PC-3 (cell line): ENCODE data around the gene ZNF24. TPM values are rescaled to one million over a fixed set of nuclear protein-coding genes. Genes with fewer than 3 reads are reported as not detected.
A peak's percentile ranks its signal among the peaks of the same experiment; 100 is the strongest.

Source experiments
- ATAC-seq: fragments of 200-7000 bp; cut with Tn5 transposase; 2 replicates; pipeline ENCODE4 v1.9.1; 2020; ENCODE audit warnings: mild to moderate bottlenecking, moderate library complexity
- BruUV-seq: library from RNA; stranded (reverse); fragments of 400-500 nt; replicated peaks from 2 replicates; lab custom pipeline; 2021; lab: Mats Ljungman, UMichigan
- CTCF ChIA-PET: fragments of 300-600 bp; sonication (Branson Sonifier 250); formaldehyde crosslinking; loops from one replicate; lab custom pipeline; 2022; ENCODE audit warnings: antibody characterized with exemption; lab: Charles Lee
- POLR2A ChIA-PET: fragments of 300-600 bp; sonication (Branson Sonifier 250); formaldehyde crosslinking; loops from one replicate; lab custom pipeline; 2022; ENCODE audit warnings: antibody characterized with exemption; ENCODE audit not compliant: unreplicated experiment; lab: Charles Lee
- DNase-seq: peaks from one replicate; pipeline ENCODE4 v3.0.0-alpha.2; 2015
- H2AFZ ChIP-seq: fragments of 300-600 bp; sonication (generic); 2 replicates; pipeline ENCODE4 v1.6.0; 2016; ENCODE audit warnings: antibody characterized with exemption, low read length
- H3F3A ChIP-seq: fragments of 300-600 bp; sonication (generic); one replicate; pipeline ENCODE4 v1.6.0; 2017; ENCODE audit warnings: antibody characterized with exemption, low read length, control low read depth, mild to moderate bottlenecking; ENCODE audit not compliant: unreplicated experiment
- H3K27ac ChIP-seq: fragments of 300-600 bp; sonication (generic); 2 replicates; pipeline ENCODE4 v1.5.1; 2016; ENCODE audit warnings: mild to moderate bottlenecking, low read length
- H3K27me3 ChIP-seq: fragments of 300-600 bp; sonication (generic); 2 replicates; pipeline ENCODE4 v1.6.1; 2016; ENCODE audit warnings: low read length, mixed read lengths
- H3K36me3 ChIP-seq: fragments of 300-600 bp; sonication (generic); 2 replicates; pipeline ENCODE4 v1.6.1; 2016; ENCODE audit warnings: low read depth, mixed run types, low read length, mixed read lengths
- H3K4me1 ChIP-seq: fragments of 300-600 bp; sonication (generic); 2 replicates; pipeline ENCODE4 v1.5.1; 2016; ENCODE audit warnings: low read length; ENCODE audit not compliant: insufficient read depth
- H3K4me2 ChIP-seq: fragments of 300-600 bp; sonication (generic); 2 replicates; pipeline ENCODE4 v1.6.0; 2016; ENCODE audit warnings: low read length
- H3K4me3 ChIP-seq: fragments of 300-600 bp; sonication (generic); 2 replicates; pipeline ENCODE4 v1.5.1; 2016; ENCODE audit warnings: mild to moderate bottlenecking, low read length, mixed read lengths
- H3K79me2 ChIP-seq: fragments of 300-600 bp; sonication (generic); 2 replicates; pipeline ENCODE4 v1.6.1; 2017; ENCODE audit warnings: low read length, mixed read lengths
- H3K9ac ChIP-seq: fragments of 300-600 bp; sonication (generic); 2 replicates; pipeline ENCODE4 v1.6.0; 2016; ENCODE audit warnings: mild to moderate bottlenecking, low read length
- H3K9me2 ChIP-seq: fragments of 300-600 bp; sonication (generic); replicated peaks from 2 replicates; pipeline ENCODE4 v1.6.1; 2016; ENCODE audit warnings: mixed run types, low read length, mixed read lengths
- H3K9me3 ChIP-seq: fragments of 300-600 bp; sonication (generic); 2 replicates; pipeline ENCODE4 v1.6.1; 2016; ENCODE audit warnings: low read length, mixed read lengths
- H4K20me1 ChIP-seq: fragments of 300-600 bp; sonication (generic); 2 replicates; pipeline ENCODE4 v1.6.1; 2016; ENCODE audit warnings: low read length, mixed read lengths
- EZH2 ChIP-seq: fragments of 300-600 bp; sonication (generic); IDR thresholded peaks from one replicate; pipeline ENCODE4 v1.6.1; 2017; ENCODE audit warnings: antibody characterized with exemption, mild to moderate bottlenecking, low read length; ENCODE audit not compliant: unreplicated experiment
- EZH2phosphoT487 ChIP-seq: fragments of 300-600 bp; sonication (generic); IDR thresholded peaks from 2 replicates; pipeline ENCODE4 v1.6.1; 2018; ENCODE audit warnings: mild to moderate bottlenecking, antibody characterized with exemption, low read length, borderline replicate concordance
- intact Hi-C: fragments of 100-400 bp; cut with micrococcal nuclease; formaldehyde crosslinking; loops from 2 replicates; pipeline ENCODE4 v1.9.0; 2023
- total RNA-seq: library from RNA; depleted of rRNA; stranded (reverse); fragments of >200 nt; gene quantifications from 2 replicates; pipeline ENCODE4 v1.2.3, GENCODE V29; 2014
- TF ChIP-seq, protein P1 (sequence below): fragments of 300-600 bp; sonication (generic); conservative IDR thresholded peaks from 2 replicates; pipeline ENCODE4 v1.5.1; 2017; ENCODE audit warnings: antibody characterized with exemption, low read depth, mild to moderate bottlenecking, low read length

ZNF24 gene
- total RNA-seq, 1 experiment from 2014 or later = 11.0 TPM

DNA sequence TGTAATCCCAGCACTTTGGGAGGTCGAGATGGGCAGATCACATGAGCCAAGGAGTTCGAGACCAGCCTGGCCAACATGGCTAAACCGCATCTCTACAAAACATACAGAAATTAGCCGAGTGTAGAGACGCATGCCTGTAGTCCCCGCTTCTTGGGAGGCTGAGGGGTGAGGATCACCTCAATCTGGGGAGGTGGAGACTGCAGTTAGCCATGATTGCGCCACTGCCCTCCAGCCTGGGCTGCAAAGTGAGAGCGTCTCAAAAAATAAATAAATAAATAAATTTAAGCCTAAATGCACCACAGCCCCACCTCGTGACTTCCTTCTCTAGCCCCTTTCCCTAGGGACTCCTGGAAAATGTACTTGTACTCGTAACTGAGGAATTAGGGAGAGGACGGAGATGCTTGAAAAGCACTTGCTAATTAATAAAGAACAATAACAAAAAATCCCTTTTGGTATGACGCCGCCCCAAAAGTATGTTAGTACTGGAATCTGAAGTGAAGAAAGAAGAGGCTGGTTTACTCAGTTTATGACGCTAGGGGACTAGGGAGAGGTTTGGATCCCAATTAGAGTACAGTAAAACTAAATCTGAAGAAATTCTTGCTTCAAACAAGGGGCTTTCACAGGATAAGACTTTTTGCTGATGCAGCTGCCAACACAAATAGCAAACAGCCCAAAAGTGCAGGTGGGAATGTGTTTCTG is 33.8 kb upstream of the ZNF24 start:
- H4K20me1 ChIP-seq = no peaks in the 10 kb centered on the region
- H3K9ac ChIP-seq = no peak overlapping the region
- ATAC-seq (no peak), DNase-seq (no peak)
- intact Hi-C loops = no loop called here
- H3K4me1 ChIP-seq = no peaks in the 10 kb centered on the region
- H3K4me3 ChIP-seq = no peak overlapping the region
- no peaks in the 10 kb centered on the region for H3K9me3 ChIP-seq
- H3K9me2 ChIP-seq = no peaks in the 10 kb centered on the region
- no peaks in the 10 kb centered on the region for H3K79me2 ChIP-seq
- no peak overlapping the region for H3K4me2 ChIP-seq
- TF ChIP-seq EZH2 = no peak
- TF ChIP-seq, protein P1, sequence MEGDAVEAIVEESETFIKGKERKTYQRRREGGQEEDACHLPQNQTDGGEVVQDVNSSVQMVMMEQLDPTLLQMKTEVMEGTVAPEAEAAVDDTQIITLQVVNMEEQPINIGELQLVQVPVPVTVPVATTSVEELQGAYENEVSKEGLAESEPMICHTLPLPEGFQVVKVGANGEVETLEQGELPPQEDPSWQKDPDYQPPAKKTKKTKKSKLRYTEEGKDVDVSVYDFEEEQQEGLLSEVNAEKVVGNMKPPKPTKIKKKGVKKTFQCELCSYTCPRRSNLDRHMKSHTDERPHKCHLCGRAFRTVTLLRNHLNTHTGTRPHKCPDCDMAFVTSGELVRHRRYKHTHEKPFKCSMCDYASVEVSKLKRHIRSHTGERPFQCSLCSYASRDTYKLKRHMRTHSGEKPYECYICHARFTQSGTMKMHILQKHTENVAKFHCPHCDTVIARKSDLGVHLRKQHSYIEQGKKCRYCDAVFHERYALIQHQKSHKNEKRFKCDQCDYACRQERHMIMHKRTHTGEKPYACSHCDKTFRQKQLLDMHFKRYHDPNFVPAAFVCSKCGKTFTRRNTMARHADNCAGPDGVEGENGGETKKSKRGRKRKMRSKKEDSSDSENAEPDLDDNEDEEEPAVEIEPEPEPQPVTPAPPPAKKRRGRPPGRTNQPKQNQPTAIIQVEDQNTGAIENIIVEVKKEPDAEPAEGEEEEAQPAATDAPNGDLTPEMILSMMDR = no peak
- TF ChIP-seq EZH2phosphoT487 = no peak
- ChIA-PET CTCF (no interaction called here), POLR2A (no interaction called here)
- H2AFZ ChIP-seq = peak overlapping the region; percentile 87; the same call in 1 of the 2 replicates
- H3F3A ChIP-seq = no peaks in the 10 kb centered on the region
- no peaks in the 10 kb centered on the region for H3K27me3 ChIP-seq
- no TSS peak for BruUV-seq
- H3K27ac ChIP-seq = no peak overlapping the region
- H3K36me3 ChIP-seq = no peaks in the 10 kb centered on the region

DNA sequence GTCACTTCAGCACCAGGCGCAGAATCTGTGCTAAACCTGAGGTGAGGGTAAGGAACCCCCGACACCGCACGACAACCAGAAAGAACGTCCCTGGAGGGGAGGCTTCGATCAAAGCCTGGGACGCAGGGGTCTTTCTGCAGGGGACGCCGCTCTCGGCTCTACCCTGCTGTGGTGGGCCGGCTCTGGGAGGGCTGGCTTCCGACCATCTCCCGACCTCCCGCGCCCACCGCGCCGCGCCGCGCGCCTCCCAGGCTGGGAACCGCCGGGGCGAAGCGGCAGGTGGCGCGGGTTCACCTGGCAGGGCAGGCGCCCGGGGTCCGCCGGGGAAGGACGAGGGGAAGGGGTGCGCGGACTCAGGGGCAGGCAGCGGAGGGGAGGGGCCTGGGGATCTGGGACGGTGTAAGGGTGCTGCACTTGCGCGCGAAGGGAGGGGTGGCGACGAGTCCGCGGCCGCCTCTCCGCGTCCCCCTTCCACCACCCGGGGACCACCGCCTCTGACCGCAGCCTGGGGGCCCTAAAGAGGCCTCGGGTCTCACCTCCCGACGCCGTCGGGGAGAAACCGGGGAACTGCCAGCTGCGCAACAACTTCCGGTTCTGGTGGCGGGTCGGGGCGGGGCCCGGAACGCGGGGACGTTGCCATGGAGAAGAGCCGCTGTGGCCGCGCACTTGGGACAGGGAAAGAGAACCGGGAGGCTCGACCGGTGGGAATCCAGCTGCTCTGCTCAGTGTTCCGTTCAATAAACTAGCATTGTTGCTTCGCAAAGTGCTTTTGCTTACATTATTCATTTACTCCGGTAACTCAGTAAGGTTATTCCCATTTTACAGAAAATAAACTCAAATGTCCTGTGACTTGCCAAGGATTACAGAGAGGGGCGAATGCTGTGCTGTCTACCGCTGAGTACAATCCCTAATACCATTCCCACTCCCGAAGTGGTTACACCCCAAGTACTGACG is 32.8 kb upstream of the ZNF24 start, which contains the start of gene ZNF396:
ZNF396 (minus strand) TSS at position 596 of the 954 bp plus-strand sequence. CDS start 3,045 bp downstream, outside the sequence.
- H3K4me3 ChIP-seq = peak within 1 kb of the TSS; percentile 70
- peak within 1 kb of the TSS; percentile 75 for H3K4me2 ChIP-seq
- no peaks in the 10 kb centered on the region for H3K27me3 ChIP-seq
- no peaks in the 10 kb centered on the region for H3K4me1 ChIP-seq
- H3F3A ChIP-seq = no peaks in the 10 kb centered on the region
- no peaks in the 10 kb centered on the region for H3K36me3 ChIP-seq
- no peaks in the 10 kb centered on the region for H3K9me2 ChIP-seq
- ChIA-PET CTCF (no interaction called here), POLR2A (interaction anchor here (0.6 kb wide), 1 partner anchor 12 kb away, joined by 3 read pairs; no protein-coding TSS in a partner anchor)
- 0 out of 2 replicates have a peak within 1 kb of the TSS, but pooled peaks have one; percentile 12 for H3K9ac ChIP-seq
- TF ChIP-seq, protein P1 = no peak
- no peak for TF ChIP-seq EZH2phosphoT487
- no peak for TF ChIP-seq EZH2
- ATAC-seq = peak; percentile 92
- intact Hi-C loops = no loop called here
- no peak within 1 kb of the TSS for H3K27ac ChIP-seq
- BruUV-seq = no TSS peak
- no peaks in the 10 kb centered on the region for H3K9me3 ChIP-seq
- no peaks in the 10 kb centered on the region for H4K20me1 ChIP-seq
- no peaks in the 10 kb centered on the region for H3K79me2 ChIP-seq
- peak within 1 kb of the TSS; percentile 87 for H2AFZ ChIP-seq
- DNase-seq = peak; percentile 41
